NCI-H526 (cell line): ENCODE results near the gene ELOA.
A peak's percentile ranks its signal among the peaks of the same experiment; 100 is the strongest.
"Not testable (repeated sequence)": the region's sequence is repeated elsewhere in the genome, so short reads cannot be mapped to it uniquely, and the experiment has no call there.

ENCODE experiments used
- DNase-seq, 2 experiments: peaks; one replicate each; lab custom pipeline; 2025; lab: John Stamatoyannopoulos, UW

The ELOA gene

DNA sequence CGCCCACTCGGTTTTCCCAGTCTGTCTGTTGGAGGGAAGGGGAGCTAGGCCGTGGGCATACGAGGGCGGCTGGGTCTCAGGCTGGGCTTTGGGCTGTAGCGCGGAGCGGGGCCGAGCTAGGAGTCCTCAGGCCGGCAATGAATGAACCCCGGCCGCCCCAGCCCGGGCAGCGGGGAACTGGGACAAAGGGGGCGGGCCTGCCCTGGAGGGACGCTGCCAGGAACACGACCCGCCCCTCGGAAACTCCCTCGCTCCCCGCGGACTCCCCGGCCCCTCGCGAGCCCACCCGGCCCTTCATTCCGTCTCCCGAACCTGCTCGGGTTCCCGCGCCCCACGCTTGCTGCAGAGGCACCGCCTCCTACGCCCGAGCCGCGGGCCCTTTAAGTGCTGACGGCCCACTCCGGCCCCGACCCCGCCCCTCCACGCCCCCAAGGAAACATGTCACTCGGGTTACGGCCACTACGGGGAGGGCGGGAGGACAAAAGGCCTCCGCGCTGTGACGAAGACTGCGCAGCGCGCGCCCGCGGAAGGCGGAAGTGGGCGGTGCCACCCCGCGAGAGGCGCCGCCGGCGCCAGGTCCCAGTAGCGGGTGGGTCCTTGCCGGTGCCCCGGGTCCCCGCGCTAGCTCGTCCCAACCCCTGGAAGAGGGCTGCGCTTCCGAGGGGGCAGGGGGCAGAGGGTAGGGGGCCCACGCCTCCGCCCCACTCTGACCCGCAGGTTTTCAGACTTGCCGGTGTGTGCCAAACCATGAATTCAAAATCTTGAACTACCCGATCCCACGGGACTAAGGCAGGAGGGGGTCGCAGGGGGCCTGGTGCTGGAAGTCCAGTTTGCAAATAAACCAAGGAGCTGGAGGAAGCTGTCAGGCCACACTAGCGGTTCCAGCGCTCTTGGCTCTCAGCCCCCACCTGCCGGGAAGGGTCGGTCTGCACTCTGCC, 57.4 kb downstream of the ELOA start, which contains the start of gene GALE:
GALE (minus strand) TSS at position 355 of the 938 bp plus-strand sequence. CDS start 1,747 bp downstream, outside the sequence.
- peak; percentile 84 to 97 for DNase-seq

GRCh38 chr1:23801338-23801748, 58.1 kb downstream of the ELOA start:
- peak in 1 of 2 experiments; percentile 45 for DNase-seq

- no peak for DNase-seq
Observed at GRCh38 chr1:23801876-23802275, 58.6 kb downstream of the ELOA start.

DNA sequence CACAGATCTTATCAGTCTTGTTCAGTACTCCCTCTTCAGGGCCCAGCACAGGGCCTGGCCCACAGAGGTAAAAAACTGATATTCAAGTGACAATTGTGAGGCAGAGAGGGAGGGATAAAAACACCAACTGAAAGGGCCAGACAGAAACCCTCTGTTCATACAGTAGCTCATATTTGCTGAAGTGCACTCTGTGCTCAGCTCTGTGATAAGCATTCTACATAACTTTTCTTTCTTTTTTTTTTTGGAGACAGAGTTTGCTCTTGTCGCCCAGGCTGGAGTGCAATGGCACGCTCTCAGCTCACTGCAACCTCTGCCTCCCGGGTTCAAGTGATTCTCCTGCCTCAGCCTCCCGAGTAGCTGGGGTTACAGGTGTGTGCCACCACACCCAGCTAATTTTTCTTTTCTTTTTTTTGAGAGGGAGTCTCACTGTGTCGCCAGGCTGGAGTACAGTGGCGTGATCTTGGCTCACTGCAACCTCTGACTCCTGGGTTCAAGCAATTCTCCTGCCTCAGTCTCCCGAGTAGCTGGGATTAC, 59.6 kb downstream of the ELOA start:
- not testable (repeated sequence) for DNase-seq

DNA sequence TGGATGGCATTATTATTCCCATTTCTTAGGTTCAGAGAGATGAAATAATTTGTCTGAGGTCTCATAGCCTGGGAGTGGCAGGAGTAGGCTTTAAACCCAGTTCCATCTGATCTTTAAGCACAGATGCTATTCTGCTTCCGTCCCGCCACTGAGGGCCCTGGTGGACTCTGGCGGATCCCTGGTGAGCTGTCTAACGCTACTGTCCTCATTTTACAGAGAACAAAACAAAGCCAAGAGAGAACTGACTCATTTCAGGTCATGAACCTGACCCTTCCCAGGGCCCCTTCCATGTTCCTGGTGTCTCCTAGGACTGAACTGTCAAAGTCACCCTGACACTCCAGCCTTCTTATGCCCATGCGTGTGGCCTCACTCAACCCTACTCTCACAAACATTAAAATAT, 60.4 kb downstream of the ELOA start:
- DNase-seq: no peak

DNA sequence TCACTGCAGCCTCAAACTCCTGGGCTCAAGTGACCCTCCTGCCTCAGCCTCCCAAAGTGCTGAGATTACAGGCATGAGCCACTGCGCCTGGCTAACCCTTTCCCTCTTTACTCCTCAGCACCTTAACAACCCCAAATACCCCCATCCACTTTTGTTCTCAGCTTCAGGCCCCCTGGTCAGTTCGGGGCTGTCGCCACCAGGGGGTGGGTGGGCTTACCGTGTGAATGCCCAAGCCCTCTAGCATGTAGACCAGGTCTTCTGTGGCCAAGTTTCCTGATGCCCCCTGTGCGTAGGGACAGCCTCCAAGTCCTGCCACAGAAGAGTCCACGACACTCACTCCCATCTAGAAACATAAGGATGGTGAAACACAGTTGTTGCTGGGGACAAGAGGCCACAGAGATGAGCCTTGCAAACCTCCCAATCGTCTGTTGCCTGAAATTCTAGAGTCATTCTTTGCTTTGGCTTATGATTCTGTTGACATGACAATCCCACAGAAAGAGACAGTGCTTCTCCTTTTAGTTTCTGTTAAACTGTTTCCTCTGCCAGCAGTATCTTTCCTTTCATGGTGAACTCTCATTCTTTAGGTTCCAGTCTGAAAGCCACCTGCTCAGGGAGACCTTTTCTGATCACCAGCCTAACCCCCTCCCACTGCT, 61.0 kb downstream of the ELOA start:
- DNase-seq: no peak

GRCh38 chr1:23805025-23805424, 61.8 kb downstream of the ELOA start:
- no peak for DNase-seq

DNA sequence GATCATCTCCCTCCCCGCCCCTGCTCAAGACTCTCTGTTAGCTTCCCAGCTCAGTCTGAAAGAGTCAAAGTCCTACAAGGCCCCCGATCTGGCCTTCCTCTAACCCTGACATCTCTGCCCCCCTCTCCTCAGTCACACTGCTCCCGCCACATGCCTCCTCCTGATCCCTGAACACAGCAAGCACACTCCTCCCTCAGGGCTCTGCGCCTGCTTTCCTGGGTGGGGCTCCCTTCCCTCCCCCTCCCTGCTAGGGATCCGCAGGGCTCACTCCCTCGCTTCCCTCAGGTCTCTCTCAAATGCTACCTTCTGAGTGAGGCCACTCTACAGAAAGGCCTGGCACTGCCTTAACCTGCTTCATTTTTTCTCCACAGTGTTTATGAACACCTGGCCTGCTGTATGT, 63.0 kb downstream of the ELOA start:
- no peak for DNase-seq

GRCh38 chr1:23807453-23807852, 64.2 kb downstream of the ELOA start:
- DNase-seq: no peak

DNA sequence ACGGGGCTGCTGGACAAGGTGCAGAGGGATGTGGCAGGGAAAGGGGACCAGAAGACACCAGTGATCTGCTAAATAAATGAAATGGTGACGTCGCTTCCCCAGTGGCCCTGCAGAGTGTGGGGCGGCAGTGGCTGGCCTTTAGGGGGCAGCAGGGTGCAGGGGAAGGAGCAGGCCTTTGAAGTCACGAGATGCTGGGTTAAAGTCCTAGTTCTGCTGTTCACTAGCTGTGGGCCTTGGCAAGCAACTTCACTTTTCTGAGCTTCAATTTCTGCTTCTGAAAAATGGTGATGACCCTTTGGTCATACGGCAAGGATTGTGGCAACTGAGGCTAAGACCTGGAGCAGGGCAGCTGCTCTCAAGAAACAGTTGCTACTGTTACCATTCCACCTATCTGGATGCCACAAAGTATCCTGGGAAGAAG, 66.5 kb downstream of the ELOA start:
- peak; percentile 55 to 79 for DNase-seq

DNA sequence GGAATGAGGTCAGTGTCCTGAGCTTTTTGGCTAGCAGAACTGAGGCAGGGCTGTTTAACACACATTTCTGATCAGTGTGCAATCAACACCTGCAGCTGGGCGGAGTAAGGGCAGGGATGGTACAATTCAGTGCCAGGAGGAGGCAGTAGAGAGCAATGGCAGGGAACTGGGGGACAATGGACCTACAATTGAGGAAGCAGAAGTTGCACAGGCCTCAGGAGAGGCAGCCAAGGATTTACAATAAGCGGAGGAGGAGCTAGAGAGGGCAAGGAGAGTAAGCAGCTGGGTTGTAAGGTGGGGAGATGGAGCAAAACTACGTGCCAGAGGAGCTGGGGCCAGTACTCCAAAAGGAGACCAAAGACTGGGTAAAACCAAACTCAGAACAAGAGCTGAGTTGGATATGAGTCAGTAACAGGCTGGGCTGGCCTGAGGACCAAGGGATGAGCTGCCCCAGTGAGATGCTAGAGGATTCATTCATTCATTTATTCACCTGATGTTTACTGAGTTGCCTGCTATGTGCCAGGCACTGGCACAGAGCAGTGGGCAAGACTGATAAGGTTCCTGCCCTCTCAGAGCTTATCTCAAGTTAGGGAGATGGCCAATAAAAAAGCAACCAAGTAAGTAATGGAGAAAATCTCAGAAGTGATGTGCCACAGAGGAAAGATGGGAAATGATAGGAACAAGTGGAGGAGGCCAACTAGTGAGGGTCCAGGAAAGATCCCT, 67.7 kb downstream of the ELOA start:
- DNase-seq: peak in 1 of 2 experiments; percentile 57
